ENCODE data around the gene AKIRIN2.
A peak's percentile ranks its signal among the peaks of the same experiment; 100 is the strongest.

AKIRIN2 gene

DNA sequence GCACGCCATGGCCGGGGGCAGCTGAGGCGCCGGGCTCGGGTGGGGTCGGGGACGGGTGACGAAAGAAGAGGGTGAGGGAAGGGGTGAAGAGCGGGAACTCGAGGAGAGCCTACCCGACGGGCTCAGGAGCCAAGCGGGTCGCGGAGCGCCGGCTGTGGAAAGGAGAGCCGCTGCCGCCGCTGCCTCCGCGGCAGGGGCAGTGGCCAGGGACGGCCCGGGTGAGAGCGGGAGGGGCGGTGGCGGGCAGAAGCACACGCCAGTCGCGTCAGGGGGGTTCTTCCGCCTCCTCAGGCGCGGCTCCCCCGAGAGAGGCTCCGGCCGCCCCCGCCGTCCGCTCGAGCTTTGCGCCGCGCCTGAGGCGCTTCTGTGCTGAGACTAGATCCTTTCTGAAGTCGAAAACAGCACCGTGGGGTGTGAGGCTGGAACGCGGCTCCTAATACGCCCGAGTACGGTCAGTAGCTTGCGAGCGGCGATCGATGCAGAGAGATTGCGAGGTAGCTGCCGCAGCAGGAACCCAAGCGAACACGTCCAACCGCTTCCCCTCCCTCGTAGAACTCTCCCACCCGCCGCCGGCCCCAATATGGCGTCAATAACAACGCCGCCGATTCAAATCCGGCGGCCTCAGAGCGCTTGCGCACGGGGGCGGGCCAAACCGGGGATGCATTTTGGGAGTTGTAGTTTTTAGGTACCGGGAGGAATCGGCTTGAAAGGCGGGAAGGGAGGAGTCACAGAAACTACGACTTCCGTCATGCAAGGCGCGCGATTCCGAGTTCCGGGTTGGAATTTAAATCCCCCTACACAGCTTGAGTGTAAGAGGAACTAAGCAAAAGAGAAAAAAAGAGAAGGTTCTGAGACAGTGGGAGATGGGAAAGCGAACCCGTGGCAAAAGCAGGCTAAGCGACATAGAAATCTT lies at the start of gene AKIRIN2:
AKIRIN2 (minus strand) TSS at position 558 of the 913 bp plus-strand sequence; CDS start at position 9, 549 bp downstream.
- FAIRE-seq: no peak
- peak; percentile 84 for DNase-seq (ENCODE audit: low spot score)

DNA sequence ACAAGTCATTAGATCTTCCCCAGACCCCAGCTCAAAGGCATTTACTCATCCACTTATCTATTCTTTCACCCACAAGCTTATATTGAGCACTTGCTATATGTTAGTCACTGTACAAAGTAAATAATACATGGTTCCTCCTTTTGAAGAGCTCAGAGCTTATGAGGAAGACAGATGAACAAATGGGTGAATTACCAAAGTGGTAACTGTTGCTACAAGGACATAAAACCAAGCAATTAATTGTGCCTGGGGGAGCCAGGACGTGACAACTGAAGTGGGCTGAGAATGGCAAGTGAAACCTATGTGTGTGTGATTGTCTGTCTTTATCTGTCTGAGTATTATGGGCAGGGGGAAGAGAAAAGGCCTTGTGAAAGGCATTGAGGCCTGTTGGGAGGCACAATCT lies 45.6 kb upstream of the AKIRIN2 start:
- no peak for FAIRE-seq
- no peak for DNase-seq (ENCODE audit: low spot score)

DNA sequence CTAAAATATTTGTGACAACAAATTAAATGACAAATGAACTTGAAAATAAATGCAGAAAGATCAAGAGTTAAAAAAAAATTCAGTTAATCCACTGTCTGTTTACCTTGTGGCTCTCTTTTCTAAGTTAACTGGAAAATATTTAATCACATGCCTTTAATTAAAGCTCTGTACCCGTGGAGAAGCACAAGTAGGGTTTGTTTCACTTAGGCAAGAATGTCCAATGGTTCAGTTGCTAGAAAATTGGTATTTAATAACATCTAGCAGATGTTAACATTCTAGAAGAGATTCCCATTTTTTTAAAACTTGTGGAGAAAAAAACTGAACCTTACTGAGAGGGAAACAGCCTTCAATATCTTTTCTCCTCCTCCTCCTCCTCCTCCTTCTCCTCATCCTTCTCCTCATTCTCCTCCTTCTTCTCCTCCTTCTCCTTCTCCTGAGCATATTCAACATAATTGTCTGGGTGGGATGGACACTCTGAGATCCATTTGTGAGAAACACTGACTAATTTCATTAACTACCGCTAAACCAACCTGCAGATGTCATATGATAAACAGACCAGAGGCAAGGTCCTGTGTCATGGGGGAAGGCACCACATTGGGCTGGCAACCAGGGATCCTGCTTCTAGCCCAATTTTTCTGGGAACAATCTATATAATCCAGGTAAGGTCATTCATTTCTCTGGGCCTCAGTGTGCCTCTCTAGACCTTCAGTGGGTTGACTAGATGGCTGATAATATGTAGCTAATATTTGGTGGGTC lies 44.1 kb upstream of the AKIRIN2 start:
- no peak for FAIRE-seq

DNA sequence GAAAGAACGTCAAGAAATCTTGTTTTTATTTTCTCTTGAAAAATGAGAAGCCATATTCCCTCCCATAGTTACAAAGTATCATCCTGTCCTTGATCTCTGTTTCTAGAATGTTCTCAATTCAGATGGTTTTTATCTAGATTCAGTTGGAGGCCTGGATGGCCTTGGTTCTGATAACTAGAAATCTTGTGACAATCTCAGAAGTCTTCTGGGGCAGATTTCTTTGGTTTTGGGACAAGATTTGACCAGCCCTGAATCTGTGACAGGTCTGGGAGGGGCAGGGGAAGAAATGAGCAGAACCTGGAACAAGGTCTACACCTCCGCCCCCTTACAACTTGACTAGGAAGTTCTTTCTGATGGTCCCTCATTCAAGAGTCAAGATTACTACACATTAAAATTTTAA lies 41.4 kb upstream of the AKIRIN2 start:
- DNase-seq (ENCODE audit: low spot score) (no peak), FAIRE-seq (no peak)

More for the DNA sequence above, 44.1 kb upstream of the AKIRIN2 start:
- DNase-seq (ENCODE audit: low spot score): no peak

DNA sequence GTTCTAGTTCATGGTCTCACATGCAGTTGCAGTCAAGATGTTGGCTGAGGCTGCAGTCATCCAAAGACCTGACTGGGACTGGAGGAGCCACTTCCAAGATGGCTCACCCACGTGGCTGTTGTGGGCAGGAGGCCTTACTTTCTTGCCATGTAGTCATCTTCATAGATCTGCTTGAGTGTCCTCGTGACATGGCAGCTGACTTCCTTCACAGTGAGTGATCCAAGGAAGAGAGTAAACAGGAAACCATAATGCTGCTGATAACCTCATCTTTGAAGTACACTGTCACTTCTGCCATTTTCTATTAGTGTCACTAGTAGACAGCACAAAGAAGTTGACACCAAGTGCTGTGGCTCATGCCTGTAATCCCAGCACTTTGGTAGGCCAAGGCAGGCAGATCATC lies 40.1 kb upstream of the AKIRIN2 start:
- no peak for DNase-seq (ENCODE audit: low spot score)
- FAIRE-seq: no peak

- FAIRE-seq (no peak), DNase-seq (ENCODE audit: low spot score) (no peak)
Measured at GRCh38 chr6:87741001-87741650, 39.1 kb upstream of the AKIRIN2 start.

DNA sequence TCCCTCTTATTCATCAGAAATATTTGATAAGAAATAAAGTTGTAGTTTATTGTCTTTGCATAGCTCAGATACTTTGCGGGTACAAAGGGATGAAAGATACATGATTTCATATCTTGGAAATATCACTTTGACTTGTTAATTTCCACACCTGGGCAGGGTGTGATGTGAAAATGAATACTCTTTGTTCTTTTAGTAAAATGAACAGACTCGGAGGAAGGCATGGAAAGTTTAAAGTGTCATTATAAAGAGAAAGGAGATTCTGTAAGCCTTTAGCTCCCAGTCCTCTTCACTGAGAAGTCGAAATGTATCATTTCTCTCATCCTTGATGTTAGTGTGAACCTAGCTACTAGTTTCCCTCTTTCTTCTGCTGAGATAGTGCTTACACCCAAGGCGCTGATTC lies 36.7 kb upstream of the AKIRIN2 start:
- DNase-seq (ENCODE audit: low spot score): no peak
- no peak for FAIRE-seq

DNA sequence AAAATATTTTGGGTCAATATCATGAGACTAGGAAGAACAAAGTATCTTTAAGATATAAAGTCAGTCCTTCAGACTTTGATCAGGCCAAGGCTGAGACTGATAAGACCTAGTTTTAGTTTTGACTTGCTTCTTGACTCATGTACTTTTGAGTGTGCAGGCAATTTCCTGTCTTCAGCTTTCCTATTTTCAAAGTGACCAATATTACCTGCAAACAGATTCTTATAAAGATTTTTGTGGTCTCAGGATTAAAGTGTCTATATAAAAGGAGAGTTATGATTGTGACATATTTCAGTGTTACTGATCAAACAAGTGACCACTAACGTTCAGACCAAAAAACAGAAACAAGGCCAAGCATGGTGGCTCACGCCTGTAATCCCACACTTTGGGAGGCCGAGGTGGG lies 36.0 kb upstream of the AKIRIN2 start:
- FAIRE-seq: no peak

DNA sequence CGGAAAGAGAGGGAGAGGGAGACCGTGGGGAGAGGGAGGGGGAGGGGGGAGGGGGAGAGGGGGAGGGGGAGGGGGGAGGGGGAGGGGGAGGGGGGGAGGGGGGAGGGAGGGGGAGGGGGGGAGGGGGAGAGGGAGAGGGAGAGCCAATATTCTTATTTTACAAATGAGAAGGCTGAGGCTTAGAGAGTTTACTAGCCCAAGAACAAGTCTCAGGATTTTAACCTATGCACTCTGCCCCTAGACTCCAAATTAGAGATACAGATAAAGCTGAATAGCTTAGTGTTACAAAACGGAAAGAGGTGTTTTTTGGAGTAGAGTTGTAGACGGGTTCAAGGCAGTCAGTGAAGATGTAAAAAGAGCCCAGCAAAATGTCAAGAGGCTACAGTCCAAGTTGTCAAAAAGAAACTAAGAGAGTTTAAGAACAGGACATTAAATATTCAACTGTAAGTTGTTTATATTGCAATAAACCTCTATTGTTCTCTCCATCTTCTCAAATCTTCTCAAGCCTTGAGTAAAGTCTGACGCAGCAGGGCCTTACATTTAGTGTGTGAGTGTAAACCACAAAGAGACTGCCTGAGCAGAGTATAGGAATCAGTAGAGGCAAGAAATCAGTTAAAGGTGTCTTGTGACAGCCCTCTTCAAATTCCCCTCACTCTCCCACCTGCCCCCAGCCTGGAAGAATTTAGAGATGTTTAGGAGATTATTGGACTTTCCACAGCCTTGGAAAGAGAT lies 34.9 kb upstream of the AKIRIN2 start:
- no peak for FAIRE-seq
- no peak for DNase-seq (ENCODE audit: low spot score)

More for the DNA sequence above, 36.0 kb upstream of the AKIRIN2 start:
- no peak for DNase-seq (ENCODE audit: low spot score)

DNA sequence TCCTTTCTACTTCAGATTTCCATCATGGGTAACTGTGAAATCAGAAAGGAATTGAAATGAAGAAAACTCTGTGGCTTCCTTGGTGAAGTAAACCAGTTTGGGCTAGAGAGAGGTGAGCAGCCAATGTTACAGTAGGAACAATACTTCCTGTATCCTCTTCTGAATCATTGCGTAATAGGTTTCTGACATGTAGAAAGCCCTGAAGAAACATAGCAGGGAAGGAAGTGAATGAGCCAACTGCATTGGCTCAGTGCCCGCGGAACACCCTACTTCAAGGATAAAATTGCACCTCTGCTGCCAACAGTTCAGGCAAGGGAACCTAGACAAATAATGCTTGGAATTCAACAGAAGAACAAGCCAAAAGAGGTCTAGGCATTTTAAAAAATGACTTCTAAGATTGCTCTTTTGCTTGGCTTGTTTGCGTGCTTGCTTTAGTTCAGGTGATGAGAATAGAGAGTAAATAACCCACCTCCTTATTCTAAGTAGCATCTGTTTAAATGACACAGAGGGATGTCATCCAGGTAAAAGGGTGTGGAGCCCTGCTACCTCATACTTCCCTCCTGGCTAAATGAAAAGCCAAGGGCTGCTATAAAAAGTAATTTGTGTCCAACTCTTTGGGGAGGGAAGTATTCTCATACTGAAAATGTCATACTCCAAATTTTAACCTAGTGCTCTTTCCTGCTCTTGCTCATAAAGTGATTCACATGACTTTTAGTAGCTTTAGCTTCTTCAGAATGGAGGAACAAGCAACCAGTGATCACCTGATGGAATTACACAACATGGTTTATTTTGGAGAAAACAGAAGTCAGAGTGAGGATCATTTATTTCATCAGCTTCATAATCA lies 30.0 kb upstream of the AKIRIN2 start:
- DNase-seq (ENCODE audit: low spot score) (peak; percentile 70), FAIRE-seq (no peak)

DNA sequence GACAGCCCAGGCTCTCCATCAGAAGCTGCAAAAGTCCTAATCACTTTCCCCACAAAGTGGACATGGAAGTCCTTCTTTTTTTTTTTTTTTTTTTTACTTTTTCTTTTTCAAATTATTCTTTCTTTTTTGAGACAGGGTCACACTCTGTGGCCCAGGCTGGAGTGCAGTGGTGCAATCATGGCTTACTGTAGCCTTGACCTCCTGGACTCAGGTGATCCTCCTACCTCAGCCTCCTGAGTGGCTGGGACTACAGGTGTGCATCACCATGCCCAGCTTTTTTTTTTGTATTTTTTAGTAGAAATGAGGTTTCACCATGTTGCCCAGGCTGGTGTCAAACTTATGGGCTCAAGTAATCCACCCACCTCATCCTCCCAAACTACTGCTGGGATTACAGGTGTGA lies 29.0 kb upstream of the AKIRIN2 start:
- no peak for DNase-seq (ENCODE audit: low spot score)
- no peak for FAIRE-seq

- DNase-seq (ENCODE audit: low spot score) (no peak), FAIRE-seq (no peak)
Measured at GRCh38 chr6:87729965-87730719, 28.1 kb upstream of the AKIRIN2 start.

DNA sequence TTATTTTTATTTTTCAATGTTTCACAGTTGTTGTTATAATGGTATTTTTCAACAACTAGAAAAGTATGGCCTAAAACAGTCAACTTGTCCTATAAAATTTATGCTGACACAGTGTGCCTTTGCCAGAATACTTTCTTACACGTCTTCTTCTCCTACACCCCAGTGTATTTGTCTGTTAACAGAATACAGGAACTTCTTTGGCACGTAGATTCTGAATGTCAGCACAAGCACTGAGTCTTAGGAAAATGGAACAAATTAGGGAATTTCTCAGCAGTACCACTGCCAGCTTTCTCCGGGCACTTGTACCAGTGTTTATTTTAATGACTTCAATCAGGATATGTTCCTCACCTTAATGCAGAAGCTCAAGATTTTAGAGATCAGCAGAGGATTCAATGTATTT lies 26.7 kb upstream of the AKIRIN2 start:
- no peak for DNase-seq (ENCODE audit: low spot score)
- no peak for FAIRE-seq

DNA sequence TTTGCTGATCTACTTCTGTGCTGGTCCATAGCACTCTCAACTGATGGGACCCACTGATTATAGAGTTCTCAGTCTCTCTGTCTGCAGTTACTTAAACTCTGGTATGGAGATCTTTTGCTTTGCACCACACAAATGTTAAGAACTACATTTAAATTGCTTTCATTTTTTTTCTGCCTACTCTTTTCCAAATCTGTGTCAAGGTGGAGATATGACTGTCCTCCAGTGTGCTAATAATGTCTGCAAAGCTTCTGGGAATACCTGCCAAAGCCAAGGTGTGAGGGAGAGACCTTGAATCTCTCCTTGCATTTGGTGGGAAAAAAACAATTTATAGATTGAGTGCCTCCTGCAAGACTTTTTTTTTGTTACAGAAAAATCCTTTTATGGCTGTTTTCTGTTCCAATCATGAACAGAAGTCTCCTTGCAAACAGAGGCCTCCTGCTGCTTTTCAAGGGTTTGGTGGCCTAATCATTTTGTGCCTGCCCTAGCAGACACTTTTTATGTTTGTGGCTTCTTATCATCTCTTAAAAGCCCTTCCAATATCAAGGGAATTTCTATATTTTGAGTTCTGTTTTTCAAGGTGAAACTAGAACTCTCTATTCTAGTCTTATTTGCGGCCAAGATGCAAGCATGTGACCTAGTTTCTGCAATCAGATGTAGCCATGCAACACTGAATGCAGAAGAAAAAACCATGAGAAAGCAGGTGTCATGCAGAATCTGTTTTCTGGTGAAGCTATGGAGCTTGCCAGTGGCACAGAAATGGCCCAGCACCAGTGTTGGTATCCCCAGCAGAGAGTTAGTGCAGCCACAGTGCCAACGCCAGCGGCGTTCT lies 23.2 kb upstream of the AKIRIN2 start:
- DNase-seq (ENCODE audit: low spot score): no peak
- FAIRE-seq: no peak

GRCh38 chr6:87723170-87724078 lies 21.4 kb upstream of the AKIRIN2 start:
- DNase-seq (ENCODE audit: low spot score): peak; percentile 82
- FAIRE-seq: no peak

GRCh38 chr6:87722540-87723169 lies 20.6 kb upstream of the AKIRIN2 start:
- DNase-seq (ENCODE audit: low spot score) (no peak), FAIRE-seq (no peak)

DNA sequence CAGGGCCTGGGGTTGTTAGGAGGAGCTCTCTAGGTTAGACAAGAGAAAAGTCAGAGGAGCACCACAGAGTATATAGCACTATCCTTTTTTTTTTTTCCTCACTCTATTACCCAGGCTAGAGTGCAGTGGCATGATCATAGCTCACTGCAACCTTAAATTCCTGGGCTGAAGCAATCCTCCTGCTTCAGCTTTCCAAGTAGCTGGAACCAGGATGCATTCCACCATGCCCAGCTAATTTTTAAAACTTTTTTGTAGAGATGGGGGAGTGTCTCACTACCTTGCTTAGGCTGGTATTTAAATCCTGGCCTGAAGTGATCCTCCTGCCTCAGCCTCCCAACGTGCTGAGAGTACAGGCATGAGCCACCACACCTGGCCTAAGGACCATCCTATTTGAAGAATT lies 19.3 kb upstream of the AKIRIN2 start:
- no peak for DNase-seq (ENCODE audit: low spot score)
- FAIRE-seq: no peak
